Camera-type eye (tissue), 1 donor: Measurements from ENCODE around the gene ZNF474. TPM values are rescaled to one million over a fixed set of nuclear protein-coding genes. Genes with fewer than 3 reads are reported as not detected.

Experiments
- total RNA-seq: library from RNA; depleted of rRNA; stranded (reverse); fragments of >200 nt; gene quantifications from one replicate; pipeline ENCODE4 v1.2.3, GENCODE V29; 2014

ZNF474 gene
- total RNA-seq, result 0.38 TPM

DNA sequence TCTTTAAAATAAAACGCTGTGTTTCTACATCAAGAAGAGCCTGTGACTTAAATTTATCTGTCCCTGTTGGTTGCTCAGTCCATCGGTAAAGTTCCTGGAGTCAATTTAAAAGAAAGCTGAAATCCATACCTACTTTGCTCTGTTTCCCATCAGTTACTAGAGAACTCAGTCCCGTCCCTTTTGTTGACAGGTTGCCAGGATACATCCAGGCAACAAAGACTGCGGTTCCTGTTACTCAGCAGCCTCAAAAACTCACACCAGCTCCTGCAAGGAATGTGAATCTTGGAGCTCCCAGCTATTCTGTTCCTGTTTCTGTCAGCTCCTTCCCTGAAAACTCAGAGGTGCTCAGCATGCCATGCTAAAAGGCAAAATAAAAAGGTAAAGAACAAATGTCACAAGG, at the start of gene ZNF474:
TSS of gene ZNF474 (plus strand) at position 241 of the 400 bp plus-strand sequence. CDS start 22,445 bp downstream, outside the sequence.

Other genes starting within 250 kb of the ZNF474 start
- 29.5 TPM for gene SRFBP1, start 167.6 kb upstream of the ZNF474 start, total RNA-seq
- 85.4 TPM for gene LOX, start 51.3 kb upstream of the ZNF474 start, total RNA-seq
- 25.5 TPM for gene SNCAIP, start 182.7 kb downstream of the ZNF474 start, total RNA-seq